CD14-positive monocyte (primary cell): ENCODE measurements around the gene ZFHX2. TPM values are rescaled to one million over a fixed set of nuclear protein-coding genes. Genes with fewer than 3 reads are reported as not detected.

Experiments used
- DNase-seq, 3 donors: peaks; one replicate each; pipeline ENCODE4 v3.0.0-alpha.2; 2011 to 2022
- H2AFZ ChIP-seq: 2 replicates; pipeline ENCODE4 v1.6.0; 2012; ENCODE audit warnings: mild to moderate bottlenecking, low read depth, low read length, inconsistent platforms; ENCODE audit not compliant: insufficient read depth, poor library complexity, severe bottlenecking
- H3K27ac ChIP-seq, 2 donors: 1 replicate in 1 of 2; 2 replicates in 1 of 2; pipeline ENCODE4 v1.5.1; 2012 to 2013; ENCODE audit warnings: low read length in 2 of 2, control low read depth in 1 of 2, inconsistent platforms in 1 of 2, low read depth in 1 of 2, mild to moderate bottlenecking in 1 of 2
- H3K27me3 ChIP-seq, 2 donors: one replicate each; pipeline versions ENCODE4 v1.6.0 to v1.6.1; 2011 to 2013; ENCODE audit warnings: low read length in 2 of 2; ENCODE audit not compliant: control insufficient read depth in 2 of 2, insufficient read depth in 2 of 2
- H3K36me3 ChIP-seq, 2 donors: replicated peaks in 1 of 2; 1 replicate in 1 of 2; 2 replicates in 1 of 2; pipeline versions ENCODE4 v1.5.1 to v1.6.1; 2012 to 2013; ENCODE audit warnings: low read length in 2 of 2, control low read depth in 1 of 2, inconsistent platforms in 1 of 2, mild to moderate bottlenecking in 1 of 2; ENCODE audit not compliant: insufficient read depth in 2 of 2, control insufficient read depth in 1 of 2
- H3K4me1 ChIP-seq, 2 donors: 1 replicate in 1 of 2; 2 replicates in 1 of 2; pipeline versions ENCODE4 v1.5.1 to v1.6.1; 2012 to 2013; ENCODE audit warnings: low read length in 2 of 2, control low read depth in 1 of 2, inconsistent platforms in 1 of 2, mild to moderate bottlenecking in 1 of 2, moderate library complexity in 1 of 2; ENCODE audit not compliant: insufficient read depth in 2 of 2, control insufficient read depth in 1 of 2
- H3K4me2 ChIP-seq: replicated peaks from 2 replicates; pipeline ENCODE3; 2012; ENCODE audit warnings: low read length, moderate library complexity, mild to moderate bottlenecking; ENCODE audit not compliant: poor library complexity, severe bottlenecking; ENCODE audit errors: extremely low read depth
- H3K4me3 ChIP-seq, 3 experiments: fragments of 200-600 bp in 1 of 3; sonication (generic) in 1 of 3; replicated peaks in 1 of 3; 1 replicate in 2 of 3; 2 replicates in 1 of 3; pipeline ENCODE4 v1.5.1; 2011 to 2013; ENCODE audit warnings: low read length in 3 of 3, mild to moderate bottlenecking in 3 of 3, control low read depth in 2 of 3, low read depth in 2 of 3, inconsistent platforms in 1 of 3, moderate library complexity in 1 of 3
- H3K79me2 ChIP-seq: 2 replicates; pipeline ENCODE4 v1.6.0; 2012; ENCODE audit warnings: mild to moderate bottlenecking, control low read depth, inconsistent platforms, low read length, moderate library complexity; ENCODE audit not compliant: insufficient read depth
- H3K9ac ChIP-seq: 2 replicates; pipeline ENCODE4 v1.6.0; 2017; ENCODE audit warnings: low read length, mild to moderate bottlenecking; ENCODE audit not compliant: insufficient read depth, poor library complexity, severe bottlenecking
- H3K9me3 ChIP-seq, 2 donors: replicated peaks in 1 of 2; 1 replicate in 1 of 2; 2 replicates in 1 of 2; pipeline versions ENCODE4 v1.5.1 to v1.6.1; 2012 to 2013; ENCODE audit warnings: low read length in 2 of 2, control low read depth in 1 of 2; ENCODE audit not compliant: control insufficient read depth in 1 of 2, insufficient read depth in 1 of 2
- H4K20me1 ChIP-seq: 2 replicates; pipeline ENCODE4 v1.6.0; 2012; ENCODE audit warnings: mild to moderate bottlenecking, low read length, control low read depth, moderate library complexity; ENCODE audit not compliant: insufficient read depth
- H3K27ac Mint-ChIP-seq, 7 donors: one replicate each; pipeline ENCODE4 v1.8.0; 2020; ENCODE audit warnings: mild to moderate bottlenecking in 7 of 7, mixed read lengths in 7 of 7, moderate library complexity in 6 of 7, inconsistent platforms in 2 of 7
- H3K27me3 Mint-ChIP-seq, 3 donors: one replicate each; pipeline ENCODE4 v1.8.0; 2021 to 2022; ENCODE audit warnings: low read depth in 3 of 3, mild to moderate bottlenecking in 3 of 3, mixed read lengths in 3 of 3, moderate library complexity in 3 of 3, inconsistent platforms in 1 of 3
- H3K36me3 Mint-ChIP-seq, 2 donors: one replicate each; pipeline ENCODE4 v1.8.0; 2020; ENCODE audit warnings: mixed read lengths in 2 of 2, inconsistent platforms in 1 of 2, mild to moderate bottlenecking in 1 of 2
- H3K4me1 Mint-ChIP-seq: one replicate; pipeline ENCODE4 v1.8.0; 2020; ENCODE audit warnings: mild to moderate bottlenecking, mixed read lengths
- H3K4me3 Mint-ChIP-seq, 2 donors: one replicate each; pipeline ENCODE4 v1.8.0; 2020; ENCODE audit warnings: mild to moderate bottlenecking in 2 of 2, mixed read lengths in 2 of 2, moderate library complexity in 1 of 2
- H3K9me3 Mint-ChIP-seq, 7 donors: one replicate each; pipeline ENCODE4 v1.8.0; 2020 to 2022; ENCODE audit warnings: mixed read lengths in 7 of 7, mild to moderate bottlenecking in 6 of 7, moderate library complexity in 6 of 7, inconsistent platforms in 2 of 7
- WGBS: methylation state at CpG from one replicate; pipeline ENCODE4 v1.1.5; 2013; ENCODE audit warnings: missing lambda C conversion rate; ENCODE audit not compliant: insufficient coverage; 5-methylcytosine and 5-hydroxymethylcytosine counted together
- intact Hi-C, 2 donors: fragments of 100-400 bp; cut with micrococcal nuclease; formaldehyde crosslinking; loops; one replicate each; pipeline versions ENCODE4 v1.15.0 to v1.15.1; 2023
- polyA plus RNA-seq, 3 donors: library from polyadenylated mRNA; depleted of rRNA in 1 of 3; unstranded in 2 of 3; stranded (reverse) in 1 of 3; fragments of 300-500 nt in 2 of 3; fragments of >200 nt in 1 of 3; fragmentation: Illumina TruSeq in 2 of 3; gene quantifications; 1 replicate in 2 of 3; 2 replicates in 1 of 3; pipeline ENCODE4 v1.2.3, GENCODE V29; 2012 to 2021
- TF ChIP-seq, protein P1 (sequence below): fragments of 200-600 bp; IDR thresholded peaks from one replicate; pipeline ENCODE4 v1.8.0; 2022; ENCODE audit warnings: antibody characterized with exemption, mild to moderate bottlenecking

ZFHX2 gene
- polyA plus RNA-seq, 3 donors = 0.01 to 0.07 TPM; not detected in 1

DNA sequence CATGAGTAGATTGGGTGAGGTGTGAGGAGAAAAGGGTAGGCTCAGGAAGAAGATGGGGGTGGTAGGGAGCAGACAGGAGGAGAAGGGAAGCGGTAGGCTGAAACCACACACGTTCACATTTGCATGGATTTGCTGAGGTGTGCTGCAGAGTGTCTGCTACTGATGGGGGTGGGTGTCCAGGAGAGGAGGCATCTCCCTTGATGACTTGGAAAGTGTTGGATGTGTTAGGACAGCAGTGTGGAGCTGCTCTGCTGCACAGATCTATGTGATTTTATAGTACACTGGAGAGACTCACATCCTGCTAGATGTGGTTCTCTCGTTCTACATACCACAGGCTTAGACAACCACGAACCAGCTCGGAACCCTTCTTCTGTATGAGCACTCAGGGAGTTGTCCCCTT, 9.3 kb downstream of the ZFHX2 start:
- Mint-ChIP-seq H3K27ac (no peak overlapping the region), H3K4me1 (peaks cover 15% of the 10 kb centered on the region), H3K4me3 (no peak overlapping the region), H3K27me3 (peaks cover 5 to 8% (median 5%) of the 10 kb centered on the region in 3 donors), H3K36me3 (no peaks in the 10 kb centered on the region), H3K9me3 (no peaks in the 10 kb centered on the region)
- H3K79me2 ChIP-seq = no peaks in the 10 kb centered on the region
- H3K27ac ChIP-seq = no peak overlapping the region
- no peaks in the 10 kb centered on the region for H3K27me3 ChIP-seq
- H3K4me3 ChIP-seq = no peak overlapping the region
- H3K4me2 ChIP-seq = no peak overlapping the region
- WGBS = 85% methylated on average over 5 of the region's 5 CpGs
- H3K4me1 ChIP-seq = peaks cover 10 to 14% of the 10 kb centered on the region in 2 donors
- TF ChIP-seq, protein P1, sequence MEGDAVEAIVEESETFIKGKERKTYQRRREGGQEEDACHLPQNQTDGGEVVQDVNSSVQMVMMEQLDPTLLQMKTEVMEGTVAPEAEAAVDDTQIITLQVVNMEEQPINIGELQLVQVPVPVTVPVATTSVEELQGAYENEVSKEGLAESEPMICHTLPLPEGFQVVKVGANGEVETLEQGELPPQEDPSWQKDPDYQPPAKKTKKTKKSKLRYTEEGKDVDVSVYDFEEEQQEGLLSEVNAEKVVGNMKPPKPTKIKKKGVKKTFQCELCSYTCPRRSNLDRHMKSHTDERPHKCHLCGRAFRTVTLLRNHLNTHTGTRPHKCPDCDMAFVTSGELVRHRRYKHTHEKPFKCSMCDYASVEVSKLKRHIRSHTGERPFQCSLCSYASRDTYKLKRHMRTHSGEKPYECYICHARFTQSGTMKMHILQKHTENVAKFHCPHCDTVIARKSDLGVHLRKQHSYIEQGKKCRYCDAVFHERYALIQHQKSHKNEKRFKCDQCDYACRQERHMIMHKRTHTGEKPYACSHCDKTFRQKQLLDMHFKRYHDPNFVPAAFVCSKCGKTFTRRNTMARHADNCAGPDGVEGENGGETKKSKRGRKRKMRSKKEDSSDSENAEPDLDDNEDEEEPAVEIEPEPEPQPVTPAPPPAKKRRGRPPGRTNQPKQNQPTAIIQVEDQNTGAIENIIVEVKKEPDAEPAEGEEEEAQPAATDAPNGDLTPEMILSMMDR = no peak
- no peaks in the 10 kb centered on the region for H3K9me3 ChIP-seq
- no peak overlapping the region for H3K9ac ChIP-seq
- H2AFZ ChIP-seq = no peak overlapping the region
- no peak for DNase-seq
- H3K36me3 ChIP-seq = no peaks in the 10 kb centered on the region
- H4K20me1 ChIP-seq = no peaks in the 10 kb centered on the region
- intact Hi-C loops = no loop called here

GRCh38 chr14:23540141-23540469, 11.5 kb downstream of the ZFHX2 start:
- Mint-ChIP-seq H3K27ac (no peak overlapping the region), H3K36me3 (no peaks in the 10 kb centered on the region), H3K27me3 (peaks cover 6 to 7% (median 7%) of the 10 kb centered on the region in 3 donors), H3K4me3 (no peak overlapping the region), H3K4me1 (peaks cover 10% of the 10 kb centered on the region), H3K9me3 (peaks cover 0 to 1% (median 0%) of the 10 kb centered on the region in 7 donors)
- no peak overlapping the region for H3K4me2 ChIP-seq
- H3K27me3 ChIP-seq = no peaks in the 10 kb centered on the region
- no peaks in the 10 kb centered on the region for H3K36me3 ChIP-seq
- no peak overlapping the region for H3K27ac ChIP-seq
- H3K4me1 ChIP-seq = peaks cover 8 to 10% of the 10 kb centered on the region in 2 donors
- H3K9me3 ChIP-seq = no peaks in the 10 kb centered on the region
- intact Hi-C loops = no loop called here
- DNase-seq = no peak
- TF ChIP-seq, protein P1 = no peak
- H3K4me3 ChIP-seq = no peak overlapping the region
- H4K20me1 ChIP-seq = no peaks in the 10 kb centered on the region
- WGBS = 100% methylated on average over 2 of the region's 4 CpGs
- H2AFZ ChIP-seq = no peak overlapping the region
- no peak overlapping the region for H3K9ac ChIP-seq
- H3K79me2 ChIP-seq = no peaks in the 10 kb centered on the region
